ENCODE measurements around the gene REG4. TPM values are rescaled to one million over a fixed set of nuclear protein-coding genes. Genes with fewer than 3 reads are reported as not detected.

Gene REG4
- total and polyA plus RNA-seq, 2 experiments from 2014 or later: not detected

DNA sequence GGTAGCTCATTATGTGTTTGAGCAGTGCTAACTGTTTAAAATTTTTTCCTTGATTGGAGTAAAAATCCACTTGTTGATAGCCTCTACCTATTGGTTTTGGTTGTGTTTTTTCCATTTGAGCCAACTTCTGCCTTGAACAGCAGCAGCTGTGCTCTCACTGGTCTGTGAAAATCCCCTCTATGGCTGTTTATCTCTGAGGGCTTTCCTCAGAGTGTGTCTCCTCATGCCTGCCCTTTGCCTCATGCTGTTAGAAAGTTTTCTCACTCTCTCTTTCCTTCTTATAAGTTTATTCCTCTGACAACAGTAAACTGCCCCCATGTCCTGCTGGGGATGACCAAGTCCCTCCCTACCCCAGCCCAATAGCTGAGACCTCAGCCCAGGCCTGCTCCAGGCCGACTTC is 14.1 kb downstream of the REG4 start:
- DNase-seq (ENCODE audit: low read depth in 1 of 2, low spot score in 1 of 2): no peak
- no peaks in the 10 kb centered on the region for H3K27me3 ChIP-seq
- H3K4me1 ChIP-seq (ENCODE audit: low read depth): no peaks in the 10 kb centered on the region
- H3K27ac ChIP-seq: no peak overlapping the region
- TF ChIP-seq, protein P1, sequence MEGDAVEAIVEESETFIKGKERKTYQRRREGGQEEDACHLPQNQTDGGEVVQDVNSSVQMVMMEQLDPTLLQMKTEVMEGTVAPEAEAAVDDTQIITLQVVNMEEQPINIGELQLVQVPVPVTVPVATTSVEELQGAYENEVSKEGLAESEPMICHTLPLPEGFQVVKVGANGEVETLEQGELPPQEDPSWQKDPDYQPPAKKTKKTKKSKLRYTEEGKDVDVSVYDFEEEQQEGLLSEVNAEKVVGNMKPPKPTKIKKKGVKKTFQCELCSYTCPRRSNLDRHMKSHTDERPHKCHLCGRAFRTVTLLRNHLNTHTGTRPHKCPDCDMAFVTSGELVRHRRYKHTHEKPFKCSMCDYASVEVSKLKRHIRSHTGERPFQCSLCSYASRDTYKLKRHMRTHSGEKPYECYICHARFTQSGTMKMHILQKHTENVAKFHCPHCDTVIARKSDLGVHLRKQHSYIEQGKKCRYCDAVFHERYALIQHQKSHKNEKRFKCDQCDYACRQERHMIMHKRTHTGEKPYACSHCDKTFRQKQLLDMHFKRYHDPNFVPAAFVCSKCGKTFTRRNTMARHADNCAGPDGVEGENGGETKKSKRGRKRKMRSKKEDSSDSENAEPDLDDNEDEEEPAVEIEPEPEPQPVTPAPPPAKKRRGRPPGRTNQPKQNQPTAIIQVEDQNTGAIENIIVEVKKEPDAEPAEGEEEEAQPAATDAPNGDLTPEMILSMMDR (IDR thresholded peaks at IDR 0.05; ENCODE audit: low read depth, low read length): no peak
- H3K36me3 ChIP-seq: no peaks in the 10 kb centered on the region
- H3K9me3 ChIP-seq (ENCODE audit: low read depth): no peaks in the 10 kb centered on the region
- H3K4me3 ChIP-seq: no peak overlapping the region

DNA sequence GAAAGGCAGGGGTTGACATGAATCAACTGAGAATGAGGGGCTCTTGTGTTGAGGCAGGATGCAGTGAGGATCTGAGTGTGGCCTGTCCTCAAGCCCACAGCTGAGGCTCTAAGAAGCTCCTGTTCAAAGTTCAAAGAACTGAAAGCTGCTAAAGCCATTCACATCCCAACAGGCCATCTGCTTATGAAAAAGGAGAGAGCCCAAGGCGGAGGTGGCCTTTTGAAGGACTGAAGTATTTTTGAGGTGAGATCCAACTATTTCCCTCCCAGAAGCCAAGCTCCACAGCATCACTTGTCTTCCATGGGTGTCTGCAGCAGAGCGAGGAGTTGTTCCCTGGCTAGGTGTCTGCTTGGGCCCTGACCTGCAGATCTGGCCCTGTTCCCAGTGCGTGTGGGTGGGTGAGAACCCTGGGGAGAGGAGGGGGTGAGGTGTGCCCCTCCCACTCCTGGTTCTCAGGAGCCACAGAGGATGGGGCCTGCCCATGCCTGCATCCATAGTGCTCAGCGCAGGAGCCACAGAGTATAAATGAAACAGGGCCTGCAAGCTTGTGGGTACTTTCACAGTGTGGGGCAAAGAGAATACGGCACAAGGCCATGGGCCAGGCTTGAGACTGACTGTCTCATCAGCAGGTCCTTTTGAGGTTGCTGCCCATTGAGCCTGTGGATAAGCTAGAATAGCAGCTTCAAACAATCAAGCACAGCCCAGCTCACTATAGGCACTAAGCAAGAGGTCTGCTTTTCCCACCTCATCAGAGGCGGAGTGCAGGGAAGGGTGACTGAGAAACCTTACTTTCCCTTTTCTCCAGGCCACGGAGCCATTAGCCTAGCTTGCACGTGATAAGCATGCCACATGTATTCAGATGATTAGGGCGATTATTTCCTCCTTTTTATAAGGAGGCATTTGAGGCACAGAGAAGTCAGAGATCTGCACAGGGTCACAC is 15.7 kb downstream of the REG4 start:
- no peak overlapping the region for H3K27ac ChIP-seq
- TF ChIP-seq, protein P1 (IDR thresholded peaks at IDR 0.05; ENCODE audit: low read depth, low read length): no peak
- H3K36me3 ChIP-seq: no peaks in the 10 kb centered on the region

DNA sequence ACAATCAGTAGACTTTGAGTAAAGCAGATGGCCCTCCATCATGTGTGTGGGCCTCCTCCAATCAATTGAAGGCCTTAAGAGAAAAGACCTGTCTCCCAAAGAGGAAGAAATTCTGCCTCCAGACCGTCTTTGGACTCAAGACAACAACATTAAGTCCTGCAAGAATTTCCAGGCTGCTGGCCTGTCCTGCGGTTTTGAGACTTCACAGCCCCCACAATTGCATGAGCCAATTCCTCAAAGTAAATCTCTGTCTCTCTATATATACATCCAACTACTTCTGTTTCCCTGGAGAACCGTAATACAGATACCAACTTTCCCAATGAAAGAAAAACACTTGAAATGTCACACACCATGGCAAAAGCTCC is 16.4 kb downstream of the REG4 start:
- no peak overlapping the region for H3K27ac ChIP-seq
- TF ChIP-seq, protein P1 (IDR thresholded peaks at IDR 0.05; ENCODE audit: low read depth, low read length): no peak
- DNase-seq (ENCODE audit: low read depth in 1 of 2, low spot score in 1 of 2): peak in 1 of 2 donors; percentile 82

More for the DNA sequence above, 15.7 kb downstream of the REG4 start:
- Histone ChIP-seq H3K4me1 (ENCODE audit: low read depth) (no peaks in the 10 kb centered on the region), H3K4me3 (no peak overlapping the region), H3K9me3 (ENCODE audit: low read depth) (no peaks in the 10 kb centered on the region), H3K27me3 (no peaks in the 10 kb centered on the region)
- no peak for DNase-seq (ENCODE audit: low read depth in 1 of 2, low spot score in 1 of 2)

DNA sequence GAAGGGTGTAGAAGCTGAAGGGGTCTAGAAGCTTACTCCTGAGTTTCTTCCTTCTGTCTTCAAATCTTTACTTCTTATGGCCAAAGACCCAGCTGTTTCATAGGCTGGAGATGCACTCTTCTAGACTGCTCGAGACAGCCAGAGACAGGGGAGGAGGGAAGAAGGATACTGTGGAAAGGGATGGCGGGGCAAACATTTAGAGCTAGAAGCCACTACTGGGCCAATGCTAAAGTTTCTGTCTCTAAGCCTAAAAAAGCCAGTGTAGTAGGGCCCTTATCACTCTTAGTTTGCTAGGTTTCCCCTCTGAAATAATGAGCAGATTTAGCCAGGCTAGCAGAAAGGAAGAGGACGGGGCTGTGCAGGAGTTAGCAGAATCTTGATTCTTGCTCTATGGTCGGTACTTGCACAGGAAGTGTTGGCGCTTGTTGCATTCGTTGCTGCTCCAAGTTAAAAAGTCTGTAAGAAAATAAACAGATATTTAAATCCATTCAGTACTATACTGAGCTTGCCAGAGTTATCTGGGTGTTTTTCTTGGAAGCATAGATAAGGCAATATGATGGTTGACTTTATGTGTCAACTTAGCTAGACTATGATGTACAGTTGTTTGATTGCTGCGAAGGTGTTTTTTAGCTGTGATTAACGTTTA is 16.9 kb downstream of the REG4 start:
- peak in 1 of 2 donors; percentile 33 for DNase-seq (ENCODE audit: low read depth in 1 of 2, low spot score in 1 of 2)
- Histone ChIP-seq H3K4me1 (ENCODE audit: low read depth) (no peaks in the 10 kb centered on the region), H3K4me3 (no peak overlapping the region)

More for the DNA sequence above, 16.4 kb downstream of the REG4 start:
- H3K4me3 ChIP-seq: no peak overlapping the region
- H3K27me3 ChIP-seq: no peaks in the 10 kb centered on the region
- H3K9me3 ChIP-seq (ENCODE audit: low read depth): no peaks in the 10 kb centered on the region
- H3K36me3 ChIP-seq: no peaks in the 10 kb centered on the region
- H3K4me1 ChIP-seq (ENCODE audit: low read depth): no peaks in the 10 kb centered on the region

DNA sequence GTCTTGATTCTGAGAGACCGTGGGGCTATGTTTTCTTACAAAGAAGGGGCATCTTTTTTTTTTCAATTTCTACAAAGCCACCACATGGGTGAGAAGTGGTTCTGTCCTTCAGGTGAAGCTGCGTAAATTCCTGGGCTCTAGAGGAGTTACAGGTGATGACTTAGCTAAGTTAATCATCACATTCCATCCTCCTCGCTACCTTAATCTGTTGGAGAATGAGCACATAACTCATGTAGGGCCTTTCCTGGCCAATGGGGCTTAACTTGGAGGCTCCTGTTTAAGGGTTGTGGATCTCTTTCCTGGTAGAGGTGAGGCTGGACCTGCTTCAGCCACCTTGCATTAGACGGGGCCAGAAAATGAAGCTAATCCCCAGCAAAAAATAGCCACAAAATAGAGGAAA is 19.9 kb downstream of the REG4 start:
- no peaks in the 10 kb centered on the region for H3K4me1 ChIP-seq (ENCODE audit: low read depth)
- no peak overlapping the region for H3K4me3 ChIP-seq
- no peaks in the 10 kb centered on the region for H3K9me3 ChIP-seq (ENCODE audit: low read depth)
- no peak overlapping the region for H3K27ac ChIP-seq
- no peak for DNase-seq (ENCODE audit: low read depth in 1 of 2, low spot score in 1 of 2)
- no peaks in the 10 kb centered on the region for H3K27me3 ChIP-seq
- TF ChIP-seq, protein P1 (IDR thresholded peaks at IDR 0.05; ENCODE audit: low read depth, low read length): no peak
- H3K36me3 ChIP-seq: no peaks in the 10 kb centered on the region

More for the DNA sequence above, 16.9 kb downstream of the REG4 start:
- Histone ChIP-seq H3K36me3 (no peaks in the 10 kb centered on the region), H3K27ac (no peak overlapping the region), H3K27me3 (no peaks in the 10 kb centered on the region), H3K9me3 (ENCODE audit: low read depth) (no peaks in the 10 kb centered on the region)
- TF ChIP-seq, protein P1 (IDR thresholded peaks at IDR 0.05; ENCODE audit: low read depth, low read length): no peak
